ENCODE measurements around the gene GDAP2.

DNA sequence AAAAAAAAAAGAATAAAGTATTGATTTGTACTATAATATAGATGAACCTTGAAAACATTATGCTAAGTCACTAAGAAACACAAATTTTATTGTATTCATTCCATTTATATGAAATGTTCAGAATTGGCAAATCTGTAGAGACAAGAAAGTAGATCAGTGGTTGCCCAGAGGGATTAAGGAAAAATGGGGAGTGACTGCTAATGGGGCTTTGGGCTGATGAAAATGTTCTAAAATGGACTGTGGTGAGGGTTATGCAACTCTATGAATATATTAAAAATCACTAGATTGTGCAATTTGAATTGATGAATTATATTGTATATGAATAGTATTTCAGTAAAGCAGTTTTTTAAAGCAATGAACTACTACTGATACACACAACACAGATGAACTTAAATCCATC is 10.0 kb downstream of the GDAP2 start:
- TF ChIP-seq POLR2A (IDR thresholded peaks at IDR 0.05), result no peak
- TF ChIP-seq CTCF (IDR thresholded peaks at IDR 0.05), result no peak

Data from thyroid gland (tissue), 4 donors.